ENCODE results near the gene ETV7. TPM values are rescaled to one million over a fixed set of nuclear protein-coding genes. Genes with fewer than 3 reads are reported as not detected.

ETV7 gene
- total and polyA plus RNA-seq, 2 of the 13 experiments (the other 11 are each of a cell fraction or from before 2014, with no cell fraction given), result not detected

DNA sequence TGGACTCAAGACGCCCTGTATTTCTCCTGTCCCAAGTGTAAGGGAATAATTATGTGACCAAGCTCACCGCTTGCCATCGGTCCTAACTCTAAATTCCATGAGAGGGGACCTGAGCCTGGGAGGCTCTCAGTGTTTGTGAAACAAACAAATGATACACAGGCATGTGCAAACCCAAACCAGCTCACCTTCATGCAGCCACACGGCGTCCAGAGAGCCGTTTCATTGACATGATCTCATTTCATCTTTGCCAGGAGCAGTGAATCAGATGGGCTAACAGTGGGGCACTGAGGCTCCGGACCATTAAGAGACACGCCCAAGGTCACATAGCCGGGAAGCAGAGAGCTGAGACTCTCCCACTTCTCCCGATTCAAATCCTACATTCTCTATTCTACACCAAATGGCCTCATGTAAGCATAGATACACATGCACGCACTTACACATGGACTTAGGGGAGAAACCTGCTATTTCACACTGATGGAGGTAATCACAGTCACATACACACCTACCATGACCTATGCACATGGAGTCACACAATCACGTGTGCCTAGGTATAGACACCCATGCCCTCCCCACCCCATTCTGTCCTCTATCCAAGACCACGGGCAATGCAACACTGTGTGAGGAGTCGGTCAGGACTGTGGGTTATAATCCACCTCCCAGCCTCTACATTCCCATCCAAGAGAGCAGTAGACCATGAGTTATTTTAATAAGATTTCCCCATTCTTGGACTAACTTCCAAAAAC, 51.8 kb downstream of the ETV7 start (continued):
- TF ChIP-seq, protein P1, sequence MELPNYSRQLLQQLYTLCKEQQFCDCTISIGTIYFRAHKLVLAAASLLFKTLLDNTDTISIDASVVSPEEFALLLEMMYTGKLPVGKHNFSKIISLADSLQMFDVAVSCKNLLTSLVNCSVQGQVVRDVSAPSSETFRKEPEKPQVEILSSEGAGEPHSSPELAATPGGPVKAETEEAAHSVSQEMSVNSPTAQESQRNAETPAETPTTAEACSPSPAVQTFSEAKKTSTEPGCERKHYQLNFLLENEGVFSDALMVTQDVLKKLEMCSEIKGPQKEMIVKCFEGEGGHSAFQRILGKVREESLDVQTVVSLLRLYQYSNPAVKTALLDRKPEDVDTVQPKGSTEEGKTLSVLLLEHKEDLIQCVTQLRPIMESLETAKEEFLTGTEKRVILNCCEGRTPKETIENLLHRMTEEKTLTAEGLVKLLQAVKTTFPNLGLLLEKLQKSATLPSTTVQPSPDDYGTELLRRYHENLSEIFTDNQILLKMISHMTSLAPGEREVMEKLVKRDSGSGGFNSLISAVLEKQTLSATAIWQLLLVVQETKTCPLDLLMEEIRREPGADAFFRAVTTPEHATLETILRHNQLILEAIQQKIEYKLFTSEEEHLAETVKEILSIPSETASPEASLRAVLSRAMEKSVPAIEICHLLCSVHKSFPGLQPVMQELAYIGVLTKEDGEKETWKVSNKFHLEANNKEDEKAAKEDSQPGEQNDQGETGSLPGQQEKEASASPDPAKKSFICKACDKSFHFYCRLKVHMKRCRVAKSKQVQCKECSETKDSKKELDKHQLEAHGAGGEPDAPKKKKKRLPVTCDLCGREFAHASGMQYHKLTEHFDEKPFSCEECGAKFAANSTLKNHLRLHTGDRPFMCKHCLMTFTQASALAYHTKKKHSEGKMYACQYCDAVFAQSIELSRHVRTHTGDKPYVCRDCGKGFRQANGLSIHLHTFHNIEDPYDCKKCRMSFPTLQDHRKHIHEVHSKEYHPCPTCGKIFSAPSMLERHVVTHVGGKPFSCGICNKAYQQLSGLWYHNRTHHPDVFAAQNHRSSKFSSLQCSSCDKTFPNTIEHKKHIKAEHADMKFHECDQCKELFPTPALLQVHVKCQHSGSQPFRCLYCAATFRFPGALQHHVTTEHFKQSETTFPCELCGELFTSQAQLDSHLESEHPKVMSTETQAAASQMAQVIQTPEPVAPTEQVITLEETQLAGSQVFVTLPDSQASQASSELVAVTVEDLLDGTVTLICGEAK (IDR thresholded peaks at IDR 0.05), result no peak
- TF ChIP-seq, protein P1 (CRISPR knock-in tag; IDR thresholded peaks at IDR 0.05), result 0 out of 2 replicates have a peak, but pooled peaks have one; percentile 4
- TF ChIP-seq TOPORS (CRISPR knock-in tag; IDR thresholded peaks at IDR 0.05) (no peak), FOSL2 (CRISPR knock-in tag; IDR thresholded peaks at IDR 0.05) (no peak), RELA (CRISPR knock-in tag; IDR thresholded peaks at IDR 0.05) (no peak), SP1 (IDR thresholded peaks at IDR 0.05) (no peak), SP1 (CRISPR knock-in tag; IDR thresholded peaks at IDR 0.05) (no peak), TAF1 (CRISPR knock-in tag; IDR thresholded peaks at IDR 0.05) (no peak), NR2F1 (CRISPR knock-in tag; IDR thresholded peaks at IDR 0.05) (no peak), TSC22D2 (CRISPR knock-in tag; IDR thresholded peaks at IDR 0.05; ENCODE audit: borderline replicate concordance) (no peak), MTF2 (CRISPR knock-in tag; IDR thresholded peaks at IDR 0.05; ENCODE audit: borderline replicate concordance) (no peak), ZMYM3 (CRISPR knock-in tag; IDR thresholded peaks at IDR 0.05) (no peak)
- TF ChIP-seq, protein P2, sequence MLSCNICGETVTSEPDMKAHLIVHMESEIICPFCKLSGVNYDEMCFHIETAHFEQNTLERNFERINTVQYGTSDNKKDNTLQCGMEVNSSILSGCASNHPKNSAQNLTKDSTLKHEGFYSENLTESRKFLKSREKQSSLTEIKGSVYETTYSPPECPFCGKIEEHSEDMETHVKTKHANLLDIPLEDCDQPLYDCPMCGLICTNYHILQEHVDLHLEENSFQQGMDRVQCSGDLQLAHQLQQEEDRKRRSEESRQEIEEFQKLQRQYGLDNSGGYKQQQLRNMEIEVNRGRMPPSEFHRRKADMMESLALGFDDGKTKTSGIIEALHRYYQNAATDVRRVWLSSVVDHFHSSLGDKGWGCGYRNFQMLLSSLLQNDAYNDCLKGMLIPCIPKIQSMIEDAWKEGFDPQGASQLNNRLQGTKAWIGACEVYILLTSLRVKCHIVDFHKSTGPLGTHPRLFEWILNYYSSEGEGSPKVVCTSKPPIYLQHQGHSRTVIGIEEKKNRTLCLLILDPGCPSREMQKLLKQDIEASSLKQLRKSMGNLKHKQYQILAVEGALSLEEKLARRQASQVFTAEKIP (CRISPR knock-in tag; IDR thresholded peaks at IDR 0.05; ENCODE audit: borderline replicate concordance), result no peak
